K562 (cell line): ENCODE measurements around the gene SNAPC2. TPM values are rescaled to one million over a fixed set of nuclear protein-coding genes. Genes with fewer than 3 reads are reported as not detected.

Experiments used
- COPS2 ChIP-seq: fragments of 450-650 bp; conservative IDR thresholded peaks from 2 replicates; pipeline ENCODE4 v1.6.1; 2016; ENCODE audit warnings: mild to moderate bottlenecking, moderate library complexity
- CREM ChIP-seq: IDR thresholded peaks from 2 replicates; pipeline ENCODE4 v1.6.1; 2014; ENCODE audit warnings: antibody characterized with exemption, low read depth
- CTBP1 ChIP-seq: fragments of 450-650 bp; IDR thresholded peaks from 2 replicates; pipeline ENCODE4 v1.6.1; 2016; ENCODE audit warnings: borderline replicate concordance
- HMGN3 ChIP-seq: IDR thresholded peaks from 2 replicates; pipeline ENCODE4 v1.6.1; 2011; ENCODE audit warnings: borderline replicate concordance, low read depth, mild to moderate bottlenecking, mixed read lengths, low read length; ENCODE audit not compliant: insufficient read length; ENCODE audit errors: extremely low read depth
- HNRNPK ChIP-seq: fragments of 200-400 bp; formaldehyde crosslinking; IDR thresholded peaks from one replicate; pipeline ENCODE4 v1.6.1; 2018; ENCODE audit warnings: mild to moderate bottlenecking, low read depth, low read length; ENCODE audit not compliant: poor library complexity, severe bottlenecking
- NCOR1 ChIP-seq: fragments of 450-650 bp; IDR thresholded peaks from 2 replicates; pipeline ENCODE4 v1.6.1; 2016; ENCODE audit warnings: mild to moderate bottlenecking, moderate library complexity
- NR1H2 ChIP-seq: sonication (generic); formaldehyde crosslinking; IDR thresholded peaks from 2 replicates; pipeline ENCODE4 v1.4.0; 2020; ENCODE audit warnings: mild to moderate bottlenecking, missing genetic modification reagents
- SAFB ChIP-seq: fragments of 200-400 bp; formaldehyde crosslinking; IDR thresholded peaks from 2 replicates; pipeline ENCODE4 v1.6.1; 2017; ENCODE audit warnings: low read depth, low read length, borderline replicate concordance
- SAP30 ChIP-seq: fragments of 200-600 bp; sonication (generic); IDR thresholded peaks from 2 replicates; pipeline ENCODE4 v1.6.1; 2012; ENCODE audit warnings: borderline replicate concordance, low read depth, mild to moderate bottlenecking, moderate library complexity, low read length, control low read depth, inconsistent platforms; ENCODE audit not compliant: insufficient read depth, poor library complexity, severe bottlenecking
- SNRNP70 ChIP-seq: fragments of 200-400 bp; formaldehyde crosslinking; optimal IDR thresholded peaks from 2 replicates; pipeline ENCODE3; 2017; ENCODE audit warnings: low read depth, low read length
- TBP ChIP-seq: optimal IDR thresholded peaks from 2 replicates; pipeline ENCODE3; 2011; ENCODE audit warnings: low read depth, low read length, improper control_type of control experiment
- ZEB2 ChIP-seq: fragments of 450-650 bp; IDR thresholded peaks from 2 replicates; pipeline ENCODE4 v1.6.1; 2016
- ZNF174 ChIP-seq: fragments of 250-450 bp; sonication (Bioruptor Pico); IDR thresholded peaks from 2 replicates; pipeline ENCODE4 v1.4.0; 2020; ENCODE audit warnings: mild to moderate bottlenecking
- polyA plus RNA-seq, 8 experiments: library from polyadenylated mRNA; depleted of rRNA in 4 of 8; stranded (reverse) in 5 of 8; unstranded in 3 of 8; fragments of >200 nt; fragmentation: Nextera tagmentation in 2 of 8; fragmentation: Illumina TruSeq in 1 of 8; extraction: Ambion mirVana in 2 of 8; extraction: Trizol in 1 of 8; gene quantifications; 2 replicates each; pipeline versions ENCODE4 v1.2.1 to v1.2.3, GENCODE V29; 2011 to 2014; ENCODE audit warnings: inconsistent platforms in 1 of 8, missing spikeins in 1 of 8
- total RNA-seq, 7 experiments: library from RNA; depleted of rRNA in 6 of 7; stranded (reverse); fragments of >200 nt in 6 of 7; fragmentation: Illumina TruSeq in 2 of 7; extraction: Trizol in 2 of 7; gene quantifications; 2 replicates each; pipeline versions ENCODE4 v1.2.1 to v1.2.3, GENCODE V29; 2011 to 2021; ENCODE audit warnings: low replicate concordance in 1 of 7
- TF ChIP-seq, protein P1 (sequence below): sonication (generic); formaldehyde crosslinking; IDR thresholded peaks from 2 replicates; pipeline ENCODE4 v1.8.0; 2022; ENCODE audit warnings: mild to moderate bottlenecking, missing genetic modification reagents
- TF ChIP-seq, protein P2 (sequence below), 3 experiments: fragments of 200-800 bp in 1 of 3; sonication (Bioruptor generic) in 1 of 3; sonication (generic) in 1 of 3; formaldehyde crosslinking in 1 of 3; IDR thresholded peaks; 2 replicates each; pipeline versions ENCODE4 v1.6.1 to v1.8.0; 2016 to 2022; ENCODE audit warnings: mild to moderate bottlenecking in 2 of 3, missing compliant biosample characterization in 2 of 3, missing genetic modification characterization in 2 of 3, missing genetic modification reagents in 1 of 3
- TF ChIP-seq, protein P3 (sequence below): fragments of 250-450 bp; sonication (Bioruptor Pico); IDR thresholded peaks from 2 replicates; pipeline ENCODE4 v1.8.0; 2022; ENCODE audit warnings: moderate library complexity, mild to moderate bottlenecking, inconsistent platforms
- TF ChIP-seq, protein P4 (sequence below): fragments of 150-350 bp; conservative IDR thresholded peaks from 2 replicates; pipeline ENCODE4 v1.6.1; 2014; ENCODE audit warnings: low read length

Gene SNAPC2
- total and polyA plus RNA-seq, 9 of the 15 experiments (the other 6 are each of a cell fraction or from before 2014, with no cell fraction given) = 0.59 to 45.1 (median 15.3) TPM

DNA sequence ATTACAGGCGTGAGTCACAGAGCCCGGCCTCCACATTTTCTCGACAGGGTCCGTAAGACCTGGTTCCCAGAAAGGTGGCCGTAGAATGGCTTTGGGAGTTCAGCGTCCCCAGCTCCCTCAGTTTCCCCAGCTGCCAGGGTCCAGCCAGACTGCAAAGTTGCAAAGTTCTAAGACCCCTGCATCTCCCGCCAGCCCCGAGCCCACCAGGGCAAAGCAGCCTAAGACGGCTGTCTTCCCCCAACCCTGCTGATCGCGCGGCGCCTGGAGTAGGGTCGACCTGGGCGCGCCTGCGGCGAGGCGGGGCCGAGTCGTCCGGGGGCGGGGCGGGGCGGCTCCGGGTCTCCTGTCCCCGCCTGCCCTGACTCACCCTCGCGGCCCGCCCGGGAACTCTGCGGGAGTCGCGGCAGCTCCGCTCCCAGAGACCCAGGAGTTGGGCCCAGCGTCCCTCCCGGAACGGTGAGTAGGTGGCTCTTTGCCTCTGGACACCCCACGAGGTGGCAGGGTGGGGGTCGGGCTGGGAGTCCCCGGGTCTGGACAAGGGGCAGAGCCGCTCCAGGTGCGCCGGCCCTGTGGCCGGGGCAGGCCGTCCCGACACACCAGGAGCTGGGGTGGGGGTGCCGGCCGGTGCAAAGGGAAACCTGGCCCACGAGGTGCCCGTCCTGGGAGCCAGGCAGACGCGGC is 31.9 kb upstream of the SNAPC2 start, which contains the start of gene LRRC8E (continued):
- TF ChIP-seq, protein P1, sequence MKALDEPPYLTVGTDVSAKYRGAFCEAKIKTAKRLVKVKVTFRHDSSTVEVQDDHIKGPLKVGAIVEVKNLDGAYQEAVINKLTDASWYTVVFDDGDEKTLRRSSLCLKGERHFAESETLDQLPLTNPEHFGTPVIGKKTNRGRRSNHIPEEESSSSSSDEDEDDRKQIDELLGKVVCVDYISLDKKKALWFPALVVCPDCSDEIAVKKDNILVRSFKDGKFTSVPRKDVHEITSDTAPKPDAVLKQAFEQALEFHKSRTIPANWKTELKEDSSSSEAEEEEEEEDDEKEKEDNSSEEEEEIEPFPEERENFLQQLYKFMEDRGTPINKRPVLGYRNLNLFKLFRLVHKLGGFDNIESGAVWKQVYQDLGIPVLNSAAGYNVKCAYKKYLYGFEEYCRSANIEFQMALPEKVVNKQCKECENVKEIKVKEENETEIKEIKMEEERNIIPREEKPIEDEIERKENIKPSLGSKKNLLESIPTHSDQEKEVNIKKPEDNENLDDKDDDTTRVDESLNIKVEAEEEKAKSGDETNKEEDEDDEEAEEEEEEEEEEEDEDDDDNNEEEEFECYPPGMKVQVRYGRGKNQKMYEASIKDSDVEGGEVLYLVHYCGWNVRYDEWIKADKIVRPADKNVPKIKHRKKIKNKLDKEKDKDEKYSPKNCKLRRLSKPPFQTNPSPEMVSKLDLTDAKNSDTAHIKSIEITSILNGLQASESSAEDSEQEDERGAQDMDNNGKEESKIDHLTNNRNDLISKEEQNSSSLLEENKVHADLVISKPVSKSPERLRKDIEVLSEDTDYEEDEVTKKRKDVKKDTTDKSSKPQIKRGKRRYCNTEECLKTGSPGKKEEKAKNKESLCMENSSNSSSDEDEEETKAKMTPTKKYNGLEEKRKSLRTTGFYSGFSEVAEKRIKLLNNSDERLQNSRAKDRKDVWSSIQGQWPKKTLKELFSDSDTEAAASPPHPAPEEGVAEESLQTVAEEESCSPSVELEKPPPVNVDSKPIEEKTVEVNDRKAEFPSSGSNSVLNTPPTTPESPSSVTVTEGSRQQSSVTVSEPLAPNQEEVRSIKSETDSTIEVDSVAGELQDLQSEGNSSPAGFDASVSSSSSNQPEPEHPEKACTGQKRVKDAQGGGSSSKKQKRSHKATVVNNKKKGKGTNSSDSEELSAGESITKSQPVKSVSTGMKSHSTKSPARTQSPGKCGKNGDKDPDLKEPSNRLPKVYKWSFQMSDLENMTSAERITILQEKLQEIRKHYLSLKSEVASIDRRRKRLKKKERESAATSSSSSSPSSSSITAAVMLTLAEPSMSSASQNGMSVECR (CRISPR knock-in tag) = 0 out of 2 replicates have a peak, but pooled peaks have one; percentile 49
- TF ChIP-seq, protein P2, sequence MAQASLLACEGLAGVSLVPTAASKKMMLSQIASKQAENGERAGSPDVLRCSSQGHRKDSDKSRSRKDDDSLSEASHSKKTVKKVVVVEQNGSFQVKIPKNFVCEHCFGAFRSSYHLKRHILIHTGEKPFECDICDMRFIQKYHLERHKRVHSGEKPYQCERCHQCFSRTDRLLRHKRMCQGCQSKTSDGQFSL (CRISPR knock-in tag; IDR thresholded peaks at IDR 0.05) = peak; percentile 75
- TF ChIP-seq, protein P2 (tag; IDR thresholded peaks at IDR 0.05) = peak in 1 of 2 experiments; percentile 26; a peak in 1 of 4 replicates
- TF ChIP-seq SNRNP70 = no peak
- TF ChIP-seq ZEB2 = no peak
- TF ChIP-seq COPS2 = no peak
- no peak for TF ChIP-seq HNRNPK
- TF ChIP-seq SAFB = no peak
- peak; percentile 44 for TF ChIP-seq HMGN3
- peak; percentile 14; the same call in 1 of the 2 replicates for TF ChIP-seq CTBP1
- TF ChIP-seq TBP = peak; percentile 59
- peak; percentile 14; the same call in 1 of the 2 replicates for TF ChIP-seq CREM
- TF ChIP-seq, protein P3, sequence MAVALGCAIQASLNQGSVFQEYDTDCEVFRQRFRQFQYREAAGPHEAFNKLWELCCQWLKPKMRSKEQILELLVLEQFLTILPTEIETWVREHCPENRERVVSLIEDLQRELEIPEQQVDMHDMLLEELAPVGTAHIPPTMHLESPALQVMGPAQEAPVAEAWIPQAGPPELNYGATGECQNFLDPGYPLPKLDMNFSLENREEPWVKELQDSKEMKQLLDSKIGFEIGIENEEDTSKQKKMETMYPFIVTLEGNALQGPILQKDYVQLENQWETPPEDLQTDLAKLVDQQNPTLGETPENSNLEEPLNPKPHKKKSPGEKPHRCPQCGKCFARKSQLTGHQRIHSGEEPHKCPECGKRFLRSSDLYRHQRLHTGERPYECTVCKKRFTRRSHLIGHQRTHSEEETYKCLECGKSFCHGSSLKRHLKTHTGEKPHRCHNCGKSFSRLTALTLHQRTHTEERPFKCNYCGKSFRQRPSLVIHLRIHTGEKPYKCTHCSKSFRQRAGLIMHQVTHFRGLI (CRISPR knock-in tag) = no peak
- TF ChIP-seq, protein P4, sequence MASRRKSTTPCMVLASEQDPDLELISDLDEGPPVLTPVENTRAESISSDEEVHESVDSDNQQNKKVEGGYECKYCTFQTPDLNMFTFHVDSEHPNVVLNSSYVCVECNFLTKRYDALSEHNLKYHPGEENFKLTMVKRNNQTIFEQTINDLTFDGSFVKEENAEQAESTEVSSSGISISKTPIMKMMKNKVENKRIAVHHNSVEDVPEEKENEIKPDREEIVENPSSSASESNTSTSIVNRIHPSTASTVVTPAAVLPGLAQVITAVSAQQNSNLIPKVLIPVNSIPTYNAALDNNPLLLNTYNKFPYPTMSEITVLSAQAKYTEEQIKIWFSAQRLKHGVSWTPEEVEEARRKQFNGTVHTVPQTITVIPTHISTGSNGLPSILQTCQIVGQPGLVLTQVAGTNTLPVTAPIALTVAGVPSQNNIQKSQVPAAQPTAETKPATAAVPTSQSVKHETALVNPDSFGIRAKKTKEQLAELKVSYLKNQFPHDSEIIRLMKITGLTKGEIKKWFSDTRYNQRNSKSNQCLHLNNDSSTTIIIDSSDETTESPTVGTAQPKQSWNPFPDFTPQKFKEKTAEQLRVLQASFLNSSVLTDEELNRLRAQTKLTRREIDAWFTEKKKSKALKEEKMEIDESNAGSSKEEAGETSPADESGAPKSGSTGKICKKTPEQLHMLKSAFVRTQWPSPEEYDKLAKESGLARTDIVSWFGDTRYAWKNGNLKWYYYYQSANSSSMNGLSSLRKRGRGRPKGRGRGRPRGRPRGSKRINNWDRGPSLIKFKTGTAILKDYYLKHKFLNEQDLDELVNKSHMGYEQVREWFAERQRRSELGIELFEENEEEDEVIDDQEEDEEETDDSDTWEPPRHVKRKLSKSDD = no peak
- TF ChIP-seq NR1H2 = 0 out of 2 replicates have a peak, but pooled peaks have one; percentile 32
- TF ChIP-seq SAP30 = no peak
- TF ChIP-seq NCOR1 = no peak
- TF ChIP-seq ZNF174 (CRISPR knock-in tag) = no peak
